ENCODE data around the gene PCBP3.
"Not testable (repeated sequence)": the region's sequence is repeated elsewhere in the genome, so short reads cannot be mapped to it uniquely, and the experiment has no call there.

The PCBP3 gene

GRCh38 chr21:45678790-45679189, 35.3 kb downstream of the PCBP3 start:
- DNase-seq (ENCODE audit: low read depth): not testable (repeated sequence)

GRCh38 chr21:45680215-45680614, 36.7 kb downstream of the PCBP3 start:
- no peak for DNase-seq (ENCODE audit: low read depth)

- DNase-seq (ENCODE audit: low read depth): no peak
Measured at GRCh38 chr21:45695086-45695485, 51.6 kb downstream of the PCBP3 start.

GRCh38 chr21:45698493-45699184, 55.1 kb downstream of the PCBP3 start:
- DNase-seq (ENCODE audit: low read depth): no peak

GRCh38 chr21:45699251-45699942, 55.9 kb downstream of the PCBP3 start:
- DNase-seq (ENCODE audit: low read depth): no peak

- DNase-seq (ENCODE audit: low read depth): no peak
Measured at GRCh38 chr21:45699966-45700365, 56.4 kb downstream of the PCBP3 start.

GRCh38 chr21:45700461-45700860, 56.9 kb downstream of the PCBP3 start:
- DNase-seq (ENCODE audit: low read depth): no peak

- DNase-seq (ENCODE audit: low read depth): no peak
Measured at GRCh38 chr21:45704311-45705108, 61.0 kb downstream of the PCBP3 start.

- DNase-seq (ENCODE audit: low read depth): no peak
Measured at GRCh38 chr21:45706299-45706698, 62.8 kb downstream of the PCBP3 start.

- DNase-seq (ENCODE audit: low read depth): no peak
Measured at GRCh38 chr21:45709173-45709572, 65.6 kb downstream of the PCBP3 start.

- no peak for DNase-seq (ENCODE audit: low read depth)
Measured at GRCh38 chr21:45709696-45710268, 66.3 kb downstream of the PCBP3 start.

- not testable (repeated sequence) for DNase-seq (ENCODE audit: low read depth)
Measured at GRCh38 chr21:45710306-45710705, 66.8 kb downstream of the PCBP3 start.

GRCh38 chr21:45713613-45714012, 70.1 kb downstream of the PCBP3 start:
- DNase-seq (ENCODE audit: low read depth): no peak

GRCh38 chr21:45715441-45715840, 71.9 kb downstream of the PCBP3 start:
- DNase-seq (ENCODE audit: low read depth): no peak

GRCh38 chr21:45718413-45718812, 74.9 kb downstream of the PCBP3 start:
- no peak for DNase-seq (ENCODE audit: low read depth)

GRCh38 chr21:45719177-45719802, 75.8 kb downstream of the PCBP3 start:
- DNase-seq (ENCODE audit: low read depth): no peak

GRCh38 chr21:45720204-45720603, 76.7 kb downstream of the PCBP3 start:
- not testable (repeated sequence) for DNase-seq (ENCODE audit: low read depth)

- DNase-seq (ENCODE audit: low read depth): no peak
Measured at GRCh38 chr21:45721671-45722070, 78.1 kb downstream of the PCBP3 start.

- no peak for DNase-seq (ENCODE audit: low read depth)
Measured at GRCh38 chr21:45723049-45723958, 79.8 kb downstream of the PCBP3 start.

GRCh38 chr21:45724345-45724961, 80.9 kb downstream of the PCBP3 start:
- no peak for DNase-seq (ENCODE audit: low read depth)
